WTC11 (cell line): ENCODE measurements around the gene TMEM272. TPM values are rescaled to one million over a fixed set of nuclear protein-coding genes. Genes with fewer than 3 reads are reported as not detected.
A peak's percentile ranks its signal among the peaks of the same experiment; 100 is the strongest.

Experiments
- ATAC-seq: fragments of 200-7000 bp; cut with Tn5 transposase; 2 replicates; pipeline ENCODE4 v1.10.0; 2021; ENCODE audit warnings: mild to moderate bottlenecking, moderate library complexity
- CTCF ChIA-PET: fragments of 300-600 bp; sonication (Branson Sonifier 250); formaldehyde crosslinking; loops from one replicate; lab custom pipeline; 2021; ENCODE audit warnings: antibody characterized with exemption; lab: Charles Lee
- POLR2A ChIA-PET: fragments of 350-600 bp; sonication (Branson Sonifier 250); formaldehyde crosslinking; loops from one replicate; lab custom pipeline; 2021; ENCODE audit warnings: antibody characterized with exemption; lab: Charles Lee
- DNase-seq: peaks from one replicate; pipeline ENCODE4 v3.0.0; 2021; ENCODE audit warnings: low spot score
- H3K27ac Mint-ChIP-seq: 2 replicates; pipeline ENCODE4 v1.8.0; 2021; ENCODE audit warnings: mixed read lengths
- H3K27me3 Mint-ChIP-seq: 2 replicates; pipeline ENCODE4 v1.8.0; 2021; ENCODE audit warnings: low read depth, mild to moderate bottlenecking, moderate library complexity, mixed read lengths
- H3K36me3 Mint-ChIP-seq: 2 replicates; pipeline ENCODE4 v1.8.0; 2021; ENCODE audit warnings: mixed read lengths
- H3K4me1 Mint-ChIP-seq: 2 replicates; pipeline ENCODE4 v1.8.0; 2022; ENCODE audit warnings: mixed read lengths
- H3K4me3 Mint-ChIP-seq: 2 replicates; pipeline ENCODE4 v1.8.0; 2021; ENCODE audit warnings: mild to moderate bottlenecking, moderate library complexity, mixed read lengths
- H3K9me3 Mint-ChIP-seq: 2 replicates; pipeline ENCODE4 v1.8.0; 2021; ENCODE audit warnings: mixed read lengths
- ATF2 ChIP-seq: sonication (generic); formaldehyde crosslinking; IDR thresholded peaks from 2 replicates; pipeline ENCODE4 v1.8.1; 2022; ENCODE audit warnings: low read depth, missing genetic modification reagents, borderline replicate concordance
- ATF6 ChIP-seq: sonication (generic); formaldehyde crosslinking; IDR thresholded peaks from 2 replicates; pipeline ENCODE4 v1.8.1; 2023; ENCODE audit warnings: mild to moderate bottlenecking, missing genetic modification reagents
- CREM ChIP-seq: sonication (generic); formaldehyde crosslinking; IDR thresholded peaks from 2 replicates; pipeline ENCODE4 v1.8.1; 2022; ENCODE audit warnings: mild to moderate bottlenecking, missing genetic modification reagents, moderate library complexity
- E2F4 ChIP-seq: sonication (generic); formaldehyde crosslinking; IDR thresholded peaks from 2 replicates; pipeline ENCODE4 v1.8.1; 2022; ENCODE audit warnings: low read depth, mild to moderate bottlenecking, moderate library complexity, missing genetic modification reagents, borderline replicate concordance
- E2F5 ChIP-seq: sonication (generic); formaldehyde crosslinking; IDR thresholded peaks from 2 replicates; pipeline ENCODE4 v1.8.1; 2022; ENCODE audit warnings: mild to moderate bottlenecking, moderate library complexity, missing genetic modification reagents
- EMX1 ChIP-seq: fragments of 250-450 bp; sonication (Bioruptor Pico); IDR thresholded peaks from 2 replicates; pipeline ENCODE4 v1.8.0; 2021; ENCODE audit warnings: mild to moderate bottlenecking
- ESRRA ChIP-seq: sonication (generic); formaldehyde crosslinking; IDR thresholded peaks from 2 replicates; pipeline ENCODE4 v1.8.1; 2022; ENCODE audit warnings: mild to moderate bottlenecking, missing genetic modification reagents, borderline replicate concordance
- FOXK1 ChIP-seq: sonication (generic); formaldehyde crosslinking; IDR thresholded peaks from 2 replicates; pipeline ENCODE4 v1.8.0; 2022; ENCODE audit warnings: mild to moderate bottlenecking, moderate library complexity, missing genetic modification reagents
- FOXP1 ChIP-seq: sonication (generic); formaldehyde crosslinking; IDR thresholded peaks from 2 replicates; pipeline ENCODE4 v1.8.0; 2022; ENCODE audit warnings: missing genetic modification reagents, mild to moderate bottlenecking, moderate library complexity, borderline replicate concordance
- GABPB1 ChIP-seq: sonication (generic); formaldehyde crosslinking; IDR thresholded peaks from 2 replicates; pipeline ENCODE4 v1.8.1; 2023; ENCODE audit warnings: mild to moderate bottlenecking, missing genetic modification reagents
- HMGXB4 ChIP-seq: sonication (generic); formaldehyde crosslinking; IDR thresholded peaks from 2 replicates; pipeline ENCODE4 v1.8.1; 2023; ENCODE audit warnings: mild to moderate bottlenecking, moderate library complexity, missing genetic modification reagents
- IRF2 ChIP-seq: sonication (generic); formaldehyde crosslinking; IDR thresholded peaks from 2 replicates; pipeline ENCODE4 v1.8.0; 2022; ENCODE audit warnings: low read depth, missing genetic modification reagents, borderline replicate concordance
- JAZF1 ChIP-seq: fragments of 250-450 bp; sonication (Bioruptor Pico); IDR thresholded peaks from 2 replicates; pipeline ENCODE4 v1.9.0; 2021; ENCODE audit warnings: moderate library complexity, mild to moderate bottlenecking, inconsistent platforms
- KAT7 ChIP-seq: sonication (generic); formaldehyde crosslinking; IDR thresholded peaks from 2 replicates; pipeline ENCODE4 v1.8.1; 2023; ENCODE audit warnings: missing genetic modification reagents, mild to moderate bottlenecking, borderline replicate concordance
- MAX ChIP-seq: sonication (generic); formaldehyde crosslinking; IDR thresholded peaks from 2 replicates; pipeline ENCODE4 v1.8.0; 2022; ENCODE audit warnings: mild to moderate bottlenecking, missing genetic modification reagents
- NFE2L1 ChIP-seq: sonication (generic); formaldehyde crosslinking; IDR thresholded peaks from 2 replicates; pipeline ENCODE4 v1.8.1; 2023; ENCODE audit warnings: missing genetic modification reagents
- NR2C2 ChIP-seq: sonication (generic); formaldehyde crosslinking; IDR thresholded peaks from 2 replicates; pipeline ENCODE4 v1.8.0; 2022; ENCODE audit warnings: mild to moderate bottlenecking, missing genetic modification reagents
- RORB ChIP-seq: fragments of 250-450 bp; sonication (Bioruptor Pico); IDR thresholded peaks from 2 replicates; pipeline ENCODE4 v1.9.0; 2021; ENCODE audit warnings: mild to moderate bottlenecking
- SP1 ChIP-seq: sonication (generic); formaldehyde crosslinking; conservative IDR thresholded peaks from 2 replicates; pipeline ENCODE4 v1.8.1; 2022; ENCODE audit warnings: missing genetic modification reagents
- USF2 ChIP-seq: sonication (generic); formaldehyde crosslinking; IDR thresholded peaks from 2 replicates; pipeline ENCODE4 v1.8.1; 2023; ENCODE audit warnings: mild to moderate bottlenecking, missing genetic modification reagents, moderate library complexity
- ZNF416 ChIP-seq: fragments of 250-450 bp; sonication (Bioruptor Pico); IDR thresholded peaks from 2 replicates; pipeline ENCODE4 v1.9.0; 2021; ENCODE audit warnings: mild to moderate bottlenecking, inconsistent platforms
- total RNA-seq: library from RNA; stranded (reverse); gene quantifications from 3 replicates; pipeline ENCODE4 v1.2.3, GENCODE V29; 2021

Gene TMEM272
- total RNA-seq, 1 experiment from 2014 or later = not detected

- TF ChIP-seq KAT7 (CRISPR knock-in tag) (peak; percentile 80; the same call in 1 of the 2 replicates), SP1 (CRISPR knock-in tag) (peak; percentile 39; the same call in 1 of the 2 replicates), MAX (CRISPR knock-in tag) (peak; percentile 42; the same call in 1 of the 2 replicates), JAZF1 (CRISPR knock-in tag) (no peak), FOXP1 (CRISPR knock-in tag) (peak; percentile 65; the same call in 1 of the 2 replicates), RORB (CRISPR knock-in tag) (no peak), HMGXB4 (CRISPR knock-in tag) (peak; percentile 50; the same call in 1 of the 2 replicates), E2F5 (CRISPR knock-in tag) (peak; percentile 80; the same call in 1 of the 2 replicates), NFE2L1 (0 out of 2 replicates have a peak, but pooled peaks have one; percentile 22), USF2 (CRISPR knock-in tag) (peak; percentile 91), GABPB1 (CRISPR knock-in tag) (peak; percentile 80), FOXK1 (CRISPR knock-in tag) (peak; percentile 19; the same call in 1 of the 2 replicates), ESRRA (CRISPR knock-in tag) (peak; percentile 33; the same call in 1 of the 2 replicates), IRF2 (no peak)
Observed at GRCh38 chr13:51803422-51804294, 41.3 kb downstream of the TMEM272 start, which contains the start of gene DHRS12 (continued).

- ChIA-PET POLR2A (no interaction called here), CTCF (interaction anchor here (1.8 kb wide), 1 partner anchor 42 kb away, joined by 9 read pairs; the partner anchor contains the start of gene TMEM272)
- Mint-ChIP-seq H3K27ac (peak overlapping the region; percentile 88), H3K4me3 (peak overlapping the region; percentile 83), H3K27me3 (peaks cover 4% of the 10 kb centered on the region; the same call in 1 of the 2 replicates), H3K9me3 (no peaks in the 10 kb centered on the region), H3K36me3 (no peaks in the 10 kb centered on the region), H3K4me1 (peaks cover 54% of the 10 kb centered on the region)
- ATAC-seq (peak; percentile 7; the same call in 1 of the 2 replicates), DNase-seq (no peak)
- no peak for TF ChIP-seq ZNF416 (CRISPR knock-in tag)
- TF ChIP-seq ATF6 (CRISPR knock-in tag) = no peak
- no peak for TF ChIP-seq E2F5 (CRISPR knock-in tag)
- no peak for TF ChIP-seq CREM (CRISPR knock-in tag)
- TF ChIP-seq E2F4 = no peak
- TF ChIP-seq ATF2 (CRISPR knock-in tag) = no peak
- no peak for TF ChIP-seq FOXK1 (CRISPR knock-in tag)
- no peak for TF ChIP-seq NFE2L1
- no peak for TF ChIP-seq EMX1 (CRISPR knock-in tag)
- no peak for TF ChIP-seq NR2C2 (CRISPR knock-in tag)
Observed at GRCh38 chr13:51802631-51803418, 42.2 kb downstream of the TMEM272 start.
